ENCODE results near the gene RRBP1. TPM values are rescaled to one million over a fixed set of nuclear protein-coding genes. Genes with fewer than 3 reads are reported as not detected.

RRBP1 gene
- total and polyA plus RNA-seq, 2 donors (not counting 3 experiments of a cell fraction or from before 2014, with no cell fraction given), result 50.3 to 236 TPM

GRCh38 chr20:17572034-17572638 lies 109.9 kb downstream of the RRBP1 start:
- no TSS peak for BruUV-seq (replicated peaks)
- no peaks in the 10 kb centered on the region for H3K9me3 ChIP-seq (replicated peaks; ENCODE audit: control insufficient read depth, insufficient read depth, low read length)
- POLR2A ChIA-PET, result no interaction called here
- CTCF ChIA-PET, result interaction anchor here (0.7 to 3.1 kb wide), 7 partner anchors 14 to 67 kb away, joined by 3 to 42 read pairs (median 12); no protein-coding TSS in a partner anchor
- no peaks in the 10 kb centered on the region for H3K27me3 ChIP-seq (ENCODE audit: control insufficient read depth in 2 of 2, insufficient read depth in 2 of 2, low read length in 2 of 2)
- TF ChIP-seq EZH2 (IDR thresholded peaks at IDR 0.05; ENCODE audit: borderline replicate concordance, low read depth, low read length, severe bottlenecking), result no peak
- no peak for TF ChIP-seq FOS (IDR thresholded peaks at IDR 0.05; ENCODE audit: borderline replicate concordance, insufficient read depth, low read length)
- TF ChIP-seq GATA2 (IDR thresholded peaks at IDR 0.05; ENCODE audit: insufficient read depth, insufficient read length, low read depth, low read length), result no peak
- no peak for TF ChIP-seq JUN (IDR thresholded peaks at IDR 0.05; ENCODE audit: borderline replicate concordance, insufficient read depth, insufficient read length, low read depth)
- TF ChIP-seq MAX (IDR thresholded peaks at IDR 0.05; ENCODE audit: insufficient read depth, insufficient read length), result no peak
- TF ChIP-seq POLR2A (IDR thresholded peaks at IDR 0.05; ENCODE audit: low read depth, low read length), result no peak
- TF ChIP-seq MYC (IDR thresholded peaks at IDR 0.05; ENCODE audit: low read depth, low read length), result no peak
- TF ChIP-seq, protein P1, sequence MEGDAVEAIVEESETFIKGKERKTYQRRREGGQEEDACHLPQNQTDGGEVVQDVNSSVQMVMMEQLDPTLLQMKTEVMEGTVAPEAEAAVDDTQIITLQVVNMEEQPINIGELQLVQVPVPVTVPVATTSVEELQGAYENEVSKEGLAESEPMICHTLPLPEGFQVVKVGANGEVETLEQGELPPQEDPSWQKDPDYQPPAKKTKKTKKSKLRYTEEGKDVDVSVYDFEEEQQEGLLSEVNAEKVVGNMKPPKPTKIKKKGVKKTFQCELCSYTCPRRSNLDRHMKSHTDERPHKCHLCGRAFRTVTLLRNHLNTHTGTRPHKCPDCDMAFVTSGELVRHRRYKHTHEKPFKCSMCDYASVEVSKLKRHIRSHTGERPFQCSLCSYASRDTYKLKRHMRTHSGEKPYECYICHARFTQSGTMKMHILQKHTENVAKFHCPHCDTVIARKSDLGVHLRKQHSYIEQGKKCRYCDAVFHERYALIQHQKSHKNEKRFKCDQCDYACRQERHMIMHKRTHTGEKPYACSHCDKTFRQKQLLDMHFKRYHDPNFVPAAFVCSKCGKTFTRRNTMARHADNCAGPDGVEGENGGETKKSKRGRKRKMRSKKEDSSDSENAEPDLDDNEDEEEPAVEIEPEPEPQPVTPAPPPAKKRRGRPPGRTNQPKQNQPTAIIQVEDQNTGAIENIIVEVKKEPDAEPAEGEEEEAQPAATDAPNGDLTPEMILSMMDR (IDR thresholded peaks at IDR 0.05; ENCODE audit: extremely low read depth in 1 of 2, insufficient read depth in 1 of 2, low read depth in 1 of 2, low read length in 2 of 2), result no peak
- no peak for TF ChIP-seq POLR2AphosphoS5 (IDR thresholded peaks at IDR 0.05; ENCODE audit: insufficient read depth, low read depth, low read length)
- peaks cover 25% of the 10 kb centered on the region for H3K4me1 ChIP-seq (ENCODE audit: control insufficient read depth, extremely low read depth, insufficient read depth, low read length)
- H3K4me3 ChIP-seq (replicated peaks in 1 of 3; ENCODE audit: insufficient read depth in 1 of 3, low read depth in 1 of 3, low read length in 3 of 3), result peak overlapping the region in 1 of 3 experiments; percentile 92
- intact Hi-C loops (cut with micrococcal nuclease), result no loop called here
- no peak overlapping the region for H3K27ac ChIP-seq (ENCODE audit: insufficient read depth, low read depth, low read length)
- H3K36me3 ChIP-seq (ENCODE audit: control insufficient read depth in 2 of 2, extremely low read depth in 1 of 2, insufficient read depth in 2 of 2, low read length in 2 of 2), result no peaks in the 10 kb centered on the region
- FAIRE-seq, result no peak
- H3K9ac ChIP-seq (replicated peaks; ENCODE audit: extremely low read depth, insufficient read depth, low read length), result peak overlapping the region; percentile 87
- no peak for DNase-seq (ENCODE audit: low read depth, low spot score)
- dilution Hi-C loops (cut with MboI; ENCODE audit: extremely low pct_ligation_motif_present, low sequenced_read_pairs), result no loop called here
- peaks cover 2% of the 10 kb centered on the region for H4K20me1 ChIP-seq (replicated peaks; ENCODE audit: control insufficient read depth, extremely low read depth, insufficient read depth, low read length)
- H3K4me2 ChIP-seq (ENCODE audit: insufficient read depth, low read length), result peak overlapping the region; percentile 94
- no peaks in the 10 kb centered on the region for H3K9me1 ChIP-seq (replicated peaks; ENCODE audit: control insufficient read depth, extremely low read depth, insufficient read depth, low read length)
- H2AFZ ChIP-seq (ENCODE audit: low read depth, low read length), result no peak overlapping the region
- H3K79me2 ChIP-seq (ENCODE audit: control insufficient read depth, insufficient read depth, low read length), result peaks cover 69% of the 10 kb centered on the region
